Activated CD8-positive, alpha-beta memory T cell treated with anti-CD3 and anti-CD28 coated beads, Interleukin-2, amount 50 U/mL, for 24 hours (primary cell): ENCODE data around the gene CFAP20.
"Not testable (repeated sequence)": the region's sequence is repeated elsewhere in the genome, so short reads cannot be mapped to it uniquely, and the experiment has no call there.

Experiments used
- DNase-seq: peaks from one replicate; pipeline ENCODE4 v3.0.0-alpha.2; 2020; ENCODE audit errors: extremely low read depth

CFAP20 gene

GRCh38 chr16:58096249-58096648, 32.9 kb downstream of the CFAP20 start:
- DNase-seq: no peak

- not testable (repeated sequence) for DNase-seq
Observed at GRCh38 chr16:58095575-58095960, 33.6 kb downstream of the CFAP20 start.

DNA sequence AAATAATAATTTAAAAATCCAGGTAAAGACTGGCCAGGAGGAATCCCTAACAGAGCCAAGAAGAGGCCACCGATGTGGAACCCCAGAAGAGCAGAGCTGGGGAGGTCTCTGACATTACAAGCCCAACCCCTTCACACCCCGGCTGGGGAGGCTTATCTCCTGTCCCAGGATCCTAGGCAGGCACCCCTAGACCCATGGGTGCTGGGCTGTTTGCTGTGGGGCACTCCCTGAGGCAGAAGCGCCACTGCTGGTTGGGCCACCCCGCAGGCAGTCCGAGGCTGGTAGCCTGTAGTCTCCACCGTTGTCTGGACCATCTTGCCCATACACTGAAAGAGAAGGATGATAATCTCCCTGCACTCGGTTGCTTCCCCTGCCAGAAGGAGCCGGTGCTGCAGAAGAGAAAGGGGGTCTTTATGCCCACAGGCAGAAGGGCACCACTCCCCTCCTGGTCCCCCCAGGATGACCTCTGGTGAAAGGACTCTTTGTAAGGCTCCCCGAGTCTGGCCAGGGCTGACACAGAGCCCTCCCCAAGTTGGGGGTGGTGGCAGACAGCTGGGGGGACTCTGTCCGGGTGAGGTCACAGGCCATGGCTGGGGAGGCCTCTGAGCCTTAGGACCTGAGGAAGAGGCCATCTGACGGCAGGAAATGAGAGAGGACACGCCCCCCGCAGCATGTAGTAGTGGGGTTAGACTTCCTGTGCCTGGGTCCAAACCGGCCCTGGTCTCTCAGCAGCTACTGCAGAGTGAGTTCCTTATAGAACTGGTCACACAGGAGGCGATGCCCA, 34.2 kb downstream of the CFAP20 start:
- no peak for DNase-seq

DNA sequence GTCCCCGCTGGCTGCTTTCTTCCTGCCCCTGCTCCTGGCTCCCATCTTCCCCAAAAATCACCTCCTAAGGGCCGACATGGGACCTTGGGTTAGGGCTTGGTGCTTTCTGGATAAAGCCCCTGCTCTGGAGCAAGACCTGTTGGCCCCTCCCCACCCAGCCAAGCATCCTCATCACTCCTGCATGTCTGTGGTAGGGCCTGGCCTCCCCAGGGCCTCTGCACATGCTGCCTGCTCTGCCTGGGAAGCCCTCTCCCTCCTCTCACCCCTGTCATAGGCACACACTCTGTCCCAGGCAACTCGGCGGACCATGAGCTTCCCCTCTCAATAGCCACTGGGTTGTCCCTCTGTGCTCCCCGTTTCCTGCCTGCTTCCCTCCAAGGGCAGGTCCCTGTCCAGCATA, 35.2 kb downstream of the CFAP20 start:
- no peak for DNase-seq

DNA sequence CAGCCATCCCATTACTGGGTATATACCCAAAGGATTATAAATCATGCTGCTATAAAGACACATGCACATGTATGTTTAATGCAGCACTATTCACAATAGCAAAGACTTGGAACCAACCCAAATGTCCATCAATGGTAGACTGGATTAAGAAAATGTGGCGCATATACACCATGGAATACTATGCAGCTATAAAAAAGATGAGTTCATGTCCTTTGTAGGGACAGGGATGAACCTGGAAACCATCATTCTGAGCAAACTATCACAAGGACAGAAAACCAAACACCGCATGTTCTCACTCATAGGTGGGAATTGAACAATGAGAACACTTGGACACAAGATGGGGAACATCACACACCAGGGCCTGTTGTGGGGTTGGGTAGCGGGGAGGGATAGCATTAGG, 38.8 kb downstream of the CFAP20 start:
- not testable (repeated sequence) for DNase-seq

GRCh38 chr16:58088091-58088490, 41.1 kb downstream of the CFAP20 start:
- no peak for DNase-seq

DNA sequence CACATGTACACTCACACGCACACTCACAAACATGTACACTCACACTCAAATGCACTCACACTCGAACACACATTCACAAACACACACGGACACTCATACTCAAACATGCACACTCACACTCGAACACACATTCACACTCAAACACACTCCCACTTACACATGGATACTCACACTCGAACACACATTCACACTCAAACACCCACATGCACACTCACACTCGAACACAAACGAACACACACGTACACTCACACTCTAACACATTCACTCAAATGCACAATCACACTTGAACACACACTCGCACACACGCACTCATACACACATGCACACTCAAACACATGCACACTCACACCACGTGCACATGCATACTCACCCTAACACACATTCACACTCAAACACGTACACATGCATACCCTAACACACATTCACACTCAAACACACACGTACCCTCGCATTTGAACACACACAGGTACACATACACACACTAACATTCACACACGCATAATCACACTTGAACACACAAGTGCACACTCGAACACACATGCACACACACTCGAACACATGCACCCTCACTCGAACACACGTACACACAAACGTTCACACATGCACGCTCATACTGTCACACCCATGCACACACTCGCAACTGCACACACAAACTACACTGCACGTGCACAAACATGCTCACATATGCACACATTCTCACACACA, 41.8 kb downstream of the CFAP20 start:
- DNase-seq: no peak

GRCh38 chr16:58086381-58087208, 42.6 kb downstream of the CFAP20 start:
- DNase-seq: no peak

DNA sequence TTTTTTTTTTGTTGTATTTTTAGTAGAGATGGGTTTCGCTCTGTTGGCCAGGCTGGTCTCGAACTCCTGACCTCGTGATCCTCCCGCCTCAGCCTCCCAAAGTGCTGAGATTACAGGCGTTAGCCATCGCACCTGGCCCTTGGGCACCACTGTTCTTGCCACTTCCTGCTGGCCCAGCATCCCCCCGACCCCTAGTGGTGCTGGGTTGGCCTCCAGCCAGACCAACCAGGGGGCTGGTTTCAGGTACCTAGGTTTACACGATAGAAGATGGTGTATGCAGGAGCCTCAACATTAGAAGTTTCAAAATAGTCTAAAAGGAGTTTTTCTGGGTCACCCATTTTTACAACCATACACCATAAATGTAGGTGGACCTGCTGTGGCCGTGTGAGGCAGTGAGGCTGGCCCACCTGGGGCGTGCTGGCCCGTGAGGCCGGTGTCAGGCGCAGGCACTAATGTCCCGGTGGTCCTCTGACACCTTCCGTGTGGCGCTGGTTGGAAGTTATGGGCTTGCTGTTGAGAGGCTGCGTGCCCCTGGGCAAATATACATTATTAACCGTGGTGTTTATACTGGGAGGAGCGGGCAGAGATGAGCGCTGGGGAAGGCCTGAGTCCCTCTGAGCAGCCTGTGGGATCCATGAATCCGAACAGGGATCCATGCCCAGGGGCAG, 43.5 kb downstream of the CFAP20 start:
- DNase-seq: no peak

- DNase-seq: no peak
Observed at GRCh38 chr16:58085171-58085570, 44.0 kb downstream of the CFAP20 start.

DNA sequence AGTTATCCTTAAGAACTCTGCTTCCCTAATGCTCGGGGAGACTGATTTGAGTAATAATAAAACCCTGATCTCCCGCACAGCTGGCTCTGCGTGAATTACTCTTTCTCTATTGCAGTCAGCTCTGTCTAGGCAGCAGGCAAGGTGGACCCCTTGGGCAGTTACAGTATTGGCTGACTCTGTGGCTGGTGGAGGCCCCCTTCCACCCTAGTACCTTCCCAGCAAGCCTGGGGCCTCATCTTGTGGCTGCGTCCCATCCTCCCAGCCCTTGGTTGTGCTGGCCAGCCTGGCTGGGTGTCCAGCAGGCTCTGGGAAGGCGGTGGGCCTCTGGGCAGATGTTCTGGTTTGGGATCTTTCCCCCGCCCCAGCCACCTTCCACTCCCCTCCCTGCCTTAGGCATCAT, 44.5 kb downstream of the CFAP20 start:
- no peak for DNase-seq

DNA sequence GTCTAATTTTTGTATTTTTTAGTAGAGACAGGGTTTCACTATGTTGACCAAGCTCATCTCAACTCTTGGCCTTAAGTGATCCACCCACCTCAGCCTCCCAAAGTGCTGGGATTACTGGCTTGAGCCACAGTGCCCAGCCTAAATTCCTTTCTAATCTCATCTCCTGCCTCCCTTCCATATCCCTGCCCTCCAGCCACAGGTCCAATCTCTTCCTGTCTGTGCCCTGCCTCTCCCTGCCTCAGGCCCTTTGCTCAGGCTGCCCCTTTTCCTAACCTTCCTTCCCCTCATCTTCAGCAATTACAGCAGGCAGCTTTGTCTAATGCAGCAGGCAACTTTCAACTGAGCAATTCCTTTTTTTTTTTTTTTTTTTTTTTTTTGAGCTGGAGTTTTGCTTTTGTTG, 46.8 kb downstream of the CFAP20 start:
- DNase-seq: no peak

GRCh38 chr16:58080657-58081056, 48.5 kb downstream of the CFAP20 start:
- not testable (repeated sequence) for DNase-seq

DNA sequence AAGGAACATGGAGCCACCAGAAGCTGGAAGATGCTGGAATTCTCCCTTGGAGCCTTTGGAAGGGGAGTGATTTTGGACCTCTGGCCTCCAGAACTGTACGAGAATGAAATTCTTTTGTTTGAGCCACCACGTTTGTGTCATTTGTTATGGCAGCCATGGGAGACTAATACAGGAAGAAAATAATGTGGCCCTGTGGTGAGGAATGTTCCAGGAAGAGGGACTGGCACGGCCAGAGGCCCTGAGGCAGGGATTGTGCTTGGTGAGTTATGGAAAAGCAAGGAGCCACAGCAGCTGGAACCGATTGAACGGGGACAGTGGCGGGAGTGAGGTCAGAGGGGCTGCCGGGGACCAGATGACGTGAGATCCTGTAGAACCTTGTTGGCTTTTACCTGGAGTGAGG, 51.4 kb downstream of the CFAP20 start:
- DNase-seq: no peak

DNA sequence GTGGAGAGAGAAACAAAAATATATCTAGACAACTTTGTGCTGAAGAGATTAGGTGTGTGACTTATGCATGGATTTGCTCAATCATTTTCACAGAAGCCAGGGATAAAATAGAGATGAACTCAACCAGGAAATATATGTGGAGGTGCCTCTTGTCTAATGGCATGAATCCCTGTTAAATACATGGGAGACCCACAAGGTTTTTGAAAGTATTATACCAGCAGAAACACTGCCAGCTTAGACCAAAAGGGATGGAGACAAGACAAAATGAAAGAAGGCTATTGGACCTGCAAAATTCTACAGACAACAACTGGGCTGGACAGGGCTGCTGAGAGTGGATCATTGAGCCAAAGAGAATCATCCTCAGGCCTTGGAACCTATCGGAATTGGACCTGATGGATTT, 52.7 kb downstream of the CFAP20 start:
- no peak for DNase-seq

DNA sequence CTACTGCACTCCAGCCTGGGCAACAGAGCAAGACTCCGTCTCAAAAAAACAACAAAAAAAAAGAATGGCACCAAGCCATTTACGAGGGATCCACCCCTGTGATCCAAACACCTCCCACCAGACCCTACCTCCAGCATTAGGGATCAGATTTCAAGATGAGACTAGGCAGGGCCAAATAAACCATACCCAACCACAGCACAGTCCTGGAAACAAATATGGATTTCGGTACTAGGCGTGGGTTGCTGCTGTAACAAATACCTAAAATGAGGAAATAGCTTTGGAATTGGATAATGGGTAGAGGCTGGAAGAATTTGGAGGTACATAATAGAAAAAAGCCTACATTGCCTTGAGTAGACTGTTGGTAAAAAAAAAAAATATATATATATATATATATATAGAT, 54.5 kb downstream of the CFAP20 start:
- DNase-seq: no peak

DNA sequence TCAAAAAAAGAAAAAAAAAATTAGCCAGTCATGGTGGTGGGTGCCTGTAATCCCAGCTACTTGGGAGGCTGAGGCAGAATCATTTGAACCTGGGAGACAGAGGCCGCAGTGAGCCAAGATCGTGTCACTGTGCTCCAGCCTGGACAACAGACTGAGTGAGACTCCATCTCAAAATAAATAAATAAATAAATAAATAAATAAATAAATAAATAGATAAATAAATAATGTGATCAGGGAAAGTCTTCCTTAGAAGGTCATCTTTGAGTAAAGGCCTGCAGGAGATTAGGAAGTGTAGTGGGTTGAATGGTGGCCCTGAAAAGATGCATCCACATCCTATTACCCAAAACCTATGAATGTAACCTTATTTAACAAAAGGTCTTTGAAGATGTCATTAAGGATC, 56.1 kb downstream of the CFAP20 start:
- not testable (repeated sequence) for DNase-seq

DNA sequence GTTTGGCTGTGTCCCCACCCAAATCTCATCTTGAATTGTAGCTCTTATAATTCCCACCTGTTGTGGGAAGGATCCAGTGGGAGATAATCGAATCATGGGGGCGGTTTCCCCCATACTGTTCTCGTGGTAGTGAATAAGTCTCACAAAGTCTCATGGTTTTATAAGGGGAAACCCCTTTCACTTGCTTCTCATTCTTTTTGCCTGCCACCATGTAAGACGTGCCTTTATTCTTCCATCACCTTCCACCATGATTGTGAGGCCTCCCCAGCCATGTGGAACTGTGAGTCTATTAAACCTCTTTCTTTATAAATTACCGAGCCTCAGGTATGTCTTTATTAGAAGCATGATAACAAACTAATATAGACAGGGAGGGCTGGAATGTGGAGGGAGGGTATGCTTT, 57.0 kb downstream of the CFAP20 start:
- not testable (repeated sequence) for DNase-seq

- DNase-seq: no peak
Observed at GRCh38 chr16:58070585-58070984, 58.6 kb downstream of the CFAP20 start.
